ENCODE results near the gene SF3B6.
"Not testable (repeated sequence)": the region's sequence is repeated elsewhere in the genome, so short reads cannot be mapped to it uniquely, and the experiment has no call there.

SF3B6 gene

DNA sequence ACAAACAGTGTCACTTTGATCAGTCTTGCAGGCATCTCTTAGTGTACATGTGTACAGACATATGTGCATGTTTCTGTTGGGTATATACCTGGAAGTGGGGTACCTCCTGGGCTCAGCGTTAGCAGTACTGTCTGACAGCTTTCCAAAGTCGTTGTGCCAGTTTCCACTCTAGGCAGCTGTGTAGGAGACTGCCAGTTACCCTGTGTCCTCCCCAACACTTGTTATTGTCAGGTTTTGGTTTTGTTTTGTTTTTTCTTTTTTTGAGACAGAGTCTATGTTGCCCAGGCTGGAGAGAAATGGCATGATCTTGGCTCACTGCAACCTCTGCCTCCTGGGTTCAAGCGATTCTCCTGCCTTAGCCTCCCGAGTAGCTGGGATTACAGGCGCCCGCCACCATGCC, 20.4 kb downstream of the SF3B6 start:
- no peak for DNase-seq
- intact Hi-C loops (cut with DNase I), result no loop called here

DNA sequence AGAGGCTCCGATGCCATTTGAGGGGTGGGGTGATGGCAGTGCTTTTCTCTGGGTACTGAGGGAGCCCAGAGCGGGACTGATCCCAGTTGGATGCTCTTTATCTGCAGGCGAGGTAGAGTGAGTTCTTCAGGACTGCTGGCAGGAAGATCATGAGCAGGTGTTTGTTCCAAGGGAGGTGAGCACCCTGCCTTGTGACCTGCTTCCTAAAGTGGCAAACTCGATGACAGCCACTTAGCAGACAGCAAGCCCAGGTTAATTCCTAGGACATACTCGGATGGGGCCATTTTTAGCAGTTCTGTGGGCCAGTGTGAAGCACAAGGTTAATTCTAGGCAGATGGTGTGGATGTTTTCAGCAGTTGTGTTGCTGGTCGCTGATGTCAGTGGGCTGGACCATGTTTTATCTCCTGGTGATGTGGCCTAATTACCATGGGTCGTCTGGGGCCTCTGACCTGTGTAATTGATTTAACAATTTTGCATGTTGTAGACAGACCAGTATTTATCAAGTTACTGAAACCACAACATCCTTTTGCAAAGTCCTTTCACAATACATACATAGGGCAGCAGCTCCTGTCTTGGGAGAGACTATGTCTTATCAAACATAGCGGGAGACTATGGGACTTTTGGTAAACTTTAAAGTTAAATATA, 21.6 kb downstream of the SF3B6 start:
- DNase-seq, result no peak
- intact Hi-C loops (cut with DNase I), result no loop called here

GRCh38 chr2:24052951-24053350, 23.2 kb downstream of the SF3B6 start:
- no peak for DNase-seq
- intact Hi-C loops (cut with DNase I), result no loop called here

GRCh38 chr2:24051833-24052232, 24.3 kb downstream of the SF3B6 start:
- intact Hi-C loops (cut with DNase I), result no loop called here
- no peak for DNase-seq

DNA sequence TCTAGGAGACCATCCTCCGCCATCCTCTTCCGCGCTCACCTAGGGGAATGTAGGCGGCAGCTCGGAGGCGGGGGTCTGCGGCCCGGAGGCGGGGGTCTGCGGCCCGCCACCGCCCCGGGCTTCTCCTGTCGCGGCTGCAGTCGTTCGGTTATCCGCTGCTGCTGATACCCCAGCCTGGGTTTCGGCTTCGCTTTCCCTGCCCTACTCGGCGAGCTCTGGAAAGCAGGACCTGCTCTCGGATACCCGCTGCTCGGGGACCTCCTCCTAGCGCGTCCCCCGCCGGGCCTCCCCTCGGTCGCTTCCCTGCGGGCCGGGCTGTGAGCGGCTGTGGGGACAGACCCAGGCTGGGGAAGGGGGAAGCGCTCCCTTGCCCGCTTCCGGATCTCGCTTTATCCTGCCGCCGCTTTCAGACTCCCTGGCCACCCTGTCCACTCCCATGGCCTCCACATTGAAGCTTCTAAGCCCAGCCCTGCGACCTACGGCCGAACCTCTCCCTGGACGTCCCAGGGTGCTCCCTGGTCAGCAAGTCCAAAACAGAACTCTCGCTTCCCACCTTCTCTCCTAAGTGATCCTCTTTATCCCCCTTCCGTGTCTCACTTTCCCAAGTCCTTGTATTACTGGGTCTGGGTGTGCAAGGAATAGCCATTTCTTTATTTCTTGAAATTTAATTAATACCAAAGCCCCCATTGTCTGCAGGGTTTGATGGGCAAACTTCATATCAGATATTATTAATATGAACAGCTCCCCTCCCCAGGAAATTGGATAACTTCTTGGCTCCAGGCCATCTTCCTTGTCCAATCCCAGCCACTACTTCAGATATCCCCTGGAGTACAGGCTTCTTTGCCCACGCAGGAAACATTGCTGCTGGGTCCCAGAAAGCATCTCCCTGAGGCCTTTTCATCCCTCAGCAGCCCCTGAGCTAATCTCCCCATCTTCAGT, 25.8 kb downstream of the SF3B6 start:
- intact Hi-C loops (cut with DNase I), result no loop called here
- DNase-seq, result peak in 9 of 10 donors; percentile 17 to 90 (median 42)

GRCh38 chr2:24049485-24050021, 26.6 kb downstream of the SF3B6 start, which contains the start of gene FKBP1B:
FKBP1B (plus strand) TSS chr2:24049741; CDS start chr2:24049850, 109 bp downstream.
- DNase-seq, result peak in 9 of 10 donors; percentile 26 to 93 (median 58)
- intact Hi-C loops (cut with DNase I), result loop anchor here (2.0 kb wide), 1 partner anchor 123 kb away; the partner anchor contains the start of gene ATAD2B

- intact Hi-C loops (cut with DNase I), result loop anchor here (2.0 kb wide), 1 partner anchor 122 kb away; the partner anchor contains the start of gene ATAD2B
- DNase-seq, result no peak
Observed at GRCh38 chr2:24048769-24049484, 27.2 kb downstream of the SF3B6 start.

DNA sequence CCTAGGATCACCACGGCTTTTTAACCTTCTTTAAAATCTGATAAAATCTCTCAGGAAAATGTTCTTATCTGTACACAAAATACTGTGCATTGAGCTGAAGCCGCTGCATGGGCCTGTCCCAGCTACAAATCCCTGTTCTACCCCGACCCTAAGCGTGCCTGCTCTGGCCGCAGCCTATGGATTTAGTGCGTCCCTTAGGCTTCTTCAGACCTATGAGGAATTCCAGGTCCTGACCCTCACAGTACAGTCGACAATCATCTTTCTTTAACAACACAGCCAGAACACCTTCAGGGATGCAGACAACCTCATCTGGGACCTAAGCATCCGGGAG, 28.5 kb downstream of the SF3B6 start:
- intact Hi-C loops (cut with DNase I), result loop anchor here (1.0 to 2.0 kb wide), 2 partner anchors 106 to 121 kb away; partner anchors contain the start of gene ATAD2B
- DNase-seq, result no peak

DNA sequence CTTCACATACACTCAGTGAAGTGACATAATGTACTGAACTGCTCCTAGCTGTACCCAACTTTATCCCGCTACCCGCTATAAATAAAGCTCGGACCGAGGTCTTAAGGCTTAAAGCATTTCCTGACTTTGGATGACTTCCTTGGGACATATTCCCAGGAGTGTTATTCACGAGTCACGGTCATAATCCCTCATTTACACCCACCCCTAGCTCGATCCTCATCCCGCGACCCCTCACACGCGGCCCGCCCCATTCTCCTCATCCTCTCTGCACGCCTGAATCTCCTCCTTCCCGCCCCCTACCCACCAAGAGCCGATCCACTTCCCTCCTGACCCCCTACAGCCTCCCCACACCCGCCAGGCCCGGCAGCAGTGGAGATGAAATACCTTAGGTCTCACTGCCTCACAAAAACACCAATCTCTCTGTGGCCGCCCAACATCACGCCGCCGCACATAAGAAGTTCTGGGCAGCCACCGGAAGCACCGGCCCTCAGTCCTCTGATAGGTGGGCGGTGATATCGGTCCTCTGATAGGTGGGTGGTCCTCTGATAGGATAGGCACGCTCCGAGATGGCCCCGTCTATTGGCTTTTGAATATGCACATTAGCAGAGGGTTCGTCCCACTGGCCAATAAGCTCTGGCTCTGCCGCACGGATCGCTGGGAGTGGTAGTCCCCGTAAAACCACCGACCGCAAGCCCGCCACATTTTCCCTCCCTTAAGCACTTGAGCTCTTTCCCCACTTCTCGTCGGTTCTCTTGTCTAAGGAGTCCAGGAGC, 29.0 kb downstream of the SF3B6 start, which contains the start of gene WDCP:
Gene WDCP, minus strand, starts transcription at position 462 of the 773 bp plus-strand sequence. CDS start 7,897 bp downstream, outside the sequence.
- intact Hi-C loops (cut with DNase I), result loop anchor here (1.0 kb wide), 1 partner anchor 106 kb away; no protein-coding TSS in a partner anchor
- DNase-seq, result peak; percentile 94 to 99 (median 98)

- no peak for DNase-seq
- intact Hi-C loops (cut with DNase I), result no loop called here
Observed at GRCh38 chr2:24046599-24046929, 29.6 kb downstream of the SF3B6 start.

GRCh38 chr2:24045511-24046508, 30.3 kb downstream of the SF3B6 start:
- intact Hi-C loops (cut with DNase I), result no loop called here
- DNase-seq, result no peak

- DNase-seq; intact Hi-C loops (cut with DNase I): not testable (repeated sequence)
Observed at GRCh38 chr2:24043133-24043532, 33.0 kb downstream of the SF3B6 start.

DNA sequence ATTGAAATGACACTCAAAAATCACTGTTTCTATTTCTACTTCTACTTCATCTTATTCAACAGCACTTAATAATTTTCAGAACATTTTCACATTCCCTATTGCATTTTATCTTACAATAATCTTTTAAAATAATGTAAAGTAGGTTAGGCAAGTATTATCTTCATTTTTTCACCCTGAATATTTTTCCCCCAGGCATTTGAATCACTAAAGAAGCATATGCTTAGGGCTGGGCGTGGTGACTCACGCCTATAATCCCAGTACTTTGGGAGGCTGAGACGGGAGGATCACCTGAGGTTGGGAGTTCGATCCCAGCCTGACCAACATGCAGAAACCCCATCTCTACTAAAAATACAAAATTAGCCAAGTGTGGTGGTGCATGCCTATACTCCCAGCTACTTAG, 35.6 kb downstream of the SF3B6 start:
- intact Hi-C loops (cut with DNase I), result no loop called here
- DNase-seq, result no peak

GRCh38 chr2:24038786-24039499, 37.2 kb downstream of the SF3B6 start:
- intact Hi-C loops (cut with DNase I), result no loop called here
- DNase-seq, result no peak

- DNase-seq, result no peak
- intact Hi-C loops (cut with DNase I), result no loop called here
Observed at GRCh38 chr2:24026233-24026632, 49.9 kb downstream of the SF3B6 start.

DNA sequence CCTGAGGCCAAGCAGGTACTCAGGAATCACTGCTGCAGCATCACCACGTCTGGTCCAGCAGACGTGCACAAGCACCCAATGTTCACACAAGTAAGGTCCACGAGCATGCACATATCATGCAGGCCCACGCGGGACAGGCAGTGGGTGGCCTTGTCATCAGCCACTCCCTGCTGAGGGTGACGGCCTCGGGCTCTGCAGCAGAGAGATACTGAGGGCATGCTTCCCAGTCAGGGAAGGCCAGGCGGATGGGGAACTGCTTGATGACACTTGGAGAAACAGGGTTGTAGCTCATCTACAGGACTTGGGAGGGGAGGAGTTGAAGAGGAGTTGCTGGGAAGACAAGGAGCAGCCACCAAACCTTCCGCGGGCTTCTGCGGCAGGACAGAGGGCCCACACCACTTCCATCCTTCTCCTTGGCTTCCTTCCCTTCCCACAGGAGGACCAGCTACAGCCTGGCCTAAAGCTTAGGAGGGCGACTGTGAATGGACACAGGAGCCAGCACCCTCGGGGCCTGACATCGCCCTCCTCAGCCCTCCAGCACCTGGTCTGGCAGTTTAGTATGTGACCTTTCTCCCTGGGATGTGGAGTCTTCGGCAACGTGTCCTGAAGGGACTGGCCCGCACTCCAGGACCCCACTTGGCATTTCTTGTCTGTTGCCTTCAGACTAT, 51.0 kb downstream of the SF3B6 start:
- peak in 1 of 10 donors; percentile 75 for DNase-seq
- intact Hi-C loops (cut with DNase I), result no loop called here

- intact Hi-C loops (cut with DNase I), result no loop called here
- DNase-seq, result peak in 1 of 10 donors; percentile 85
Observed at GRCh38 chr2:24024018-24024417, 52.1 kb downstream of the SF3B6 start.
